ENCODE measurements around the gene FCRLA. TPM values are rescaled to one million over a fixed set of nuclear protein-coding genes. Genes with fewer than 3 reads are reported as not detected.
"Not testable (repeated sequence)": the region's sequence is repeated elsewhere in the genome, so short reads cannot be mapped to it uniquely, and the experiment has no call there.

The FCRLA gene, protein sequence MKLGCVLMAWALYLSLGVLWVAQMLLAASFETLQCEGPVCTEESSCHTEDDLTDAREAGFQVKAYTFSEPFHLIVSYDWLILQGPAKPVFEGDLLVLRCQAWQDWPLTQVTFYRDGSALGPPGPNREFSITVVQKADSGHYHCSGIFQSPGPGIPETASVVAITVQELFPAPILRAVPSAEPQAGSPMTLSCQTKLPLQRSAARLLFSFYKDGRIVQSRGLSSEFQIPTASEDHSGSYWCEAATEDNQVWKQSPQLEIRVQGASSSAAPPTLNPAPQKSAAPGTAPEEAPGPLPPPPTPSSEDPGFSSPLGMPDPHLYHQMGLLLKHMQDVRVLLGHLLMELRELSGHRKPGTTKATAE
- total RNA-seq (2014; rRNA removed; shearing (Covaris generic)) = not detected in 2 replicates

DNA sequence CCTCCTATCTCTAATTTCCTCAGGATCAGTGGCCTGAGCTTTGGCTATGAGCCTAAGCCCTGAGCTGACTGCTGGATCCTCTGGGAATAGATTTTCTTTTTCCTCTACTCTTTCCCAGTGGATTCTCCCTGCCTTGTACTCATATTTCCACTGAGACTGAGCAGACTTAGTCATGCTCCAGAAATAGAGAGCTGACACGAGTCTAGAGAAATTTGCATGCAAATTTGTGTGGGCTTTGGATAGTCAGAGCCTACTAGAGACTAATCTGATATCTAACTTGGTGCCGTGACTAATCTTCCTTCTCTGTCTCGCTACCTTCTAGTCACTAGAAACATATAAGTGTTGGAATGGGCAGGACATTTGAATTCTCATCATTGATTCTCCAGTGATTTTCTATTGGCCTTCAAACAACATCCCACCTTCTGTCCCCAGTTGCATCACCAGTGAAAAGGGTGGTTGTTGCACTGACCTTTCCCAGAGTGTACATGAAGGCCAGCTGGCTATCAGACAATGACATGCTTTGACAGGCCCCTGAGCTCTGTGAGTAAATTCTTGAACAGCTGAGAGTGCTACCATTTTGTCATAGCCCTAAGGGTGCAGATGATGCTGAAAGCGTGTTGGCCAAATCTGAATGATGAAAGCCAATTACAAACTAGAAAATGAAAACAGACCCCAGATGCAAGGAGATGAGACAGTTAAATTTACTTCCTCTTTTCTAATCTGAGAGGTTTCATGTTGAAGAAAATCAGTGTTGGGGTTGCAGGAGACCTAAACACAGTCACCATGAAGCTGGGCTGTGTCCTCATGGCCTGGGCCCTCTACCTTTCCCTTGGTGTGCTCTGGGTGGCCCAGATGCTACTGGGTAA, at the start of gene FCRLA:
Gene FCRLA (plus strand): TSS at position 748 of the 866 bp plus-strand sequence. CDS start 36 bp downstream, at position 784.
- DNase-seq (ENCODE audit: low spot score) = peak; percentile 61

- DNase-seq (ENCODE audit: low spot score) = not testable (repeated sequence)
Observed at GRCh38 chr1:161658524-161658923, 48.5 kb upstream of the FCRLA start.

DNA sequence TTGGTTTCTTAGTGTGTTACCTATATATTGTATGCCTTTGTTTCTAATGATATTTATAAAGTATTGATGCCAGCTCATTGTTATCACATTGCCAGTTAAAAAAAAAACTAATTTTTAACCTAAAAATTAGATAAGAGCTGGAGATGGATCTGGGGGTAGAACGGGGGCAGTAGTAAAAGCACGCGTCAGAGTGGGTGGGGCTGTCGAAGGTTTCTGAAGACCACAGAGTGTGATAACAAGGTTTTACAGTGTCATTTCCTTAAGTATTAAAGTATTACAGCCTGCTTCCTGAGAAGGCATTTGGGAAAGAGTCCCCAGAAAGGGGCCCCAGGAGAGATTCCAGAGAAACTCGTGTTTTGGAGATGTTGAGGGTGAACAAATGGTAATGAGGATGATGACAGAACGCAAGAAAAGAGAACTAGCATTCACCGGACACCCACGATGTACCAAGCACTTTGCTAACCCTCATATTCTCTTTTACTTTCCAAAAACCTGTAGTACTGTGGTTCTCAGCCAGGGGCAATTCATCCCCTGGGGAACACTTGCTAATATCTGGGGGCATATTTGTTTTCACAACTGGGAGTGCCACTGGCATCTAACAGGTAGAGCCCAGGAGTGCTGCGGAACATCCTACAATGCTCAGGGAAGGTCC, 45.2 kb upstream of the FCRLA start:
- not testable (repeated sequence) for DNase-seq (ENCODE audit: low spot score)

DNA sequence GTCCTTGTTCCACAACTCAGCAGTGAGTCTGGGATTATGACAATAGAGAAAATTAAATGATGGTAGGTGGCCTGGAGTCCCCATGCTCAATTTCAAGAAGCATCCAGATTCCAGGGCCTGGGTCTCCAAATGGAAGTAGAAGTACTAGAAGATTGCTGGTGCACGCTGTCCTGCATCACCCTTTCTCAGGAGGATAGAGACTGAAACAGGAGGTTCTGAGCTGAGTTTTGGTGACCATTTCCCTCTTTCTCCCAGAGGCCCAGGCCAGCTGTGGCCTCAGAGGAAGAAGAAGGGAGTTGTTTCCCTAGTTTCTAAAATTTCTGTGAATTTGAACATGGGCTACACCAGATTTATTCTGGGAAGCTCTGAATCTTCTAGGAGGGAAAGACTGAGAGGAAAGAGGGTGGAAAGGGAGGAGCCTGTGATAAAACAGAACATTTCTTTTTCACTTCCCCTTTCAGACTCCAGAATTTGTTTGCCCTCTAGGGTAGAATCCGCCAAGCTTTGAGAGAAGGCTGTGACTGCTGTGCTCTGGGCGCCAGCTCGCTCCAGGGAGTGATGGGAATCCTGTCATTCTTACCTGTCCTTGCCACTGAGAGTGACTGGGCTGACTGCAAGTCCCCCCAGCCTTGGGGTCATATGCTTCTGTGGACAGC, 44.2 kb upstream of the FCRLA start, which contains the start of gene FCGR2B:
Gene FCGR2B (plus strand): TSS at position 460 of the 656 bp plus-strand sequence. CDS start 99 bp downstream, at position 559.
- DNase-seq (ENCODE audit: low spot score) = not testable (repeated sequence)

- DNase-seq (ENCODE audit: low spot score) = not testable (repeated sequence)
Observed at GRCh38 chr1:161663569-161663968, 43.5 kb upstream of the FCRLA start.

DNA sequence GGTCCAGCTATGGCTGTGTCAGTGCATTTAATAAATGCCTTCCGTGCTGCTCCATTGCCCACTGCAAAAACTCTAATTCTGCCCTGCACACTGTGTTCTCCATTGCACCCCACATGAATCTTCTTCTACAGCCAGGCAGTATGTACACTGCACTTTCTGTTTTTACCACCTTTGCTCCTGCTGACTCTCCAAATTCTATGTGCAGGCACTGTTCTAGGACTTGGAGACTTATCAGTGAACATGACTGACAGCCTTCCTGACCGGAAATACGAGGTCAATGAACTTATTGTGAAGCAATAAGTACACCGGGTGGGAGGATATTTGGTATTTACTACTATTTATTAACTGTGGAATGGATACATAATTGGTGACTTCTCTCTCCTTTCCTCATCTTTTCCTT, 42.3 kb upstream of the FCRLA start:
- DNase-seq (ENCODE audit: low spot score) = not testable (repeated sequence)

DNA sequence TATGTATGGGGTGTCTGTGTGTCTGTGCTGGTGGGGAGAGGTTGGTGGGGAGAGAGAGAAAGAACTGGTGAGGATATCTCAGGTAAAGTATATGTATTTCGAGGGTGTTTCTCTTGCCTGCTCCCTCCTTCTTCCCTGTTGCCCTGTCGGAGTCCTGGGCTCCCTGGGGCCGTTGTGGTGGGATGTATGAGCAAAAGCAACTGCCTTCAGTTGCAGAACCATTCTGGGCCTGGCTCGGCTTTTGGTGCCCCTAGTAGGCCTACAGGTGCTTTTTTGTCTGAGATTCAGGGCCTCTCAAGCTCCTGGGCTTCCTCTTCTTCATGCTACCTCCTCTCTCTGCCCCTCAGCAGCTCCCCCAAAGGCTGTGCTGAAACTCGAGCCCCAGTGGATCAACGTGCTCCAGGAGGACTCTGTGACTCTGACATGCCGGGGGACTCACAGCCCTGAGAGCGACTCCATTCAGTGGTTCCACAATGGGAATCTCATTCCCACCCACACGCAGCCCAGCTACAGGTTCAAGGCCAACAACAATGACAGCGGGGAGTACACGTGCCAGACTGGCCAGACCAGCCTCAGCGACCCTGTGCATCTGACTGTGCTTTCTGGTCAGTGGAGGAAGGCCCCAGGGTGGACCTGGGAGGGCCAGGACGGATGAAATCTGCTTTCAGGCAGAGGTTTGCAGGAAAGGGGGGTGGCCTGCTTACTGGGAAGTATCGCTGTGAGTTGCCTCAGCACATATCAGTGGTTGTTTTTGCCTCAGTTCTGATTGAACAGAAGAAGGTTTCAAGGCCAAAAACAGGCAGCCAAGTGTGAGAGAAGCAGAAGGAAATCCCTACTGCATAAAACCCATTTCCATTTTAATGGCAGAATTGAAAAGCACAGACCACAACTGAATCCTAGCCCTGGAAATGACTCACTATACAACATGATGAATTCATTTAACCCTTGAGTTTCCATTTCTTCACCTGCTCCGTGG, 35.7 kb upstream of the FCRLA start:
- DNase-seq (ENCODE audit: low spot score) = not testable (repeated sequence)

- not testable (repeated sequence) for DNase-seq (ENCODE audit: low spot score)
Observed at GRCh38 chr1:161673437-161673836, 33.6 kb upstream of the FCRLA start.

DNA sequence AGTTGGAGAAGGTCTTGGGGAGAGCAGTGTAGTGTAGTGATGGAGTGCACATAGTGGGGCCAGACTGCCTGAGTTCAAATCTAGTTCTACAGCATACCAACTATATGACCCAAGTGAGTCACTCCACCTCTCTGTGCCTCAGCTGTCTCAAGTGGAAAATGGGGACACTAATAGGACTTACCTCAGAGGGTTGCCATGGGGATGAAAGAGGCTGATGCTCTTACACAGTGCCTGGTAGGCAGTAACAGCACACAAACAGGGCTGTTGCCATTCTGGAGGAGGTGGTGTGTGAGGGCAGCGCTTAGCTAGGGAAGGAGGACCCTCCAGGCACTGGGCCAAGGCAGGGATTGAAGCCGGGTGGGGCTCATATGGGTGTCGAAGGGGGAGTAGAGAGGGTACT, 32.6 kb upstream of the FCRLA start:
- not testable (repeated sequence) for DNase-seq (ENCODE audit: low spot score)

GRCh38 chr1:161674908-161675307, 32.1 kb upstream of the FCRLA start:
- not testable (repeated sequence) for DNase-seq (ENCODE audit: low spot score)

DNA sequence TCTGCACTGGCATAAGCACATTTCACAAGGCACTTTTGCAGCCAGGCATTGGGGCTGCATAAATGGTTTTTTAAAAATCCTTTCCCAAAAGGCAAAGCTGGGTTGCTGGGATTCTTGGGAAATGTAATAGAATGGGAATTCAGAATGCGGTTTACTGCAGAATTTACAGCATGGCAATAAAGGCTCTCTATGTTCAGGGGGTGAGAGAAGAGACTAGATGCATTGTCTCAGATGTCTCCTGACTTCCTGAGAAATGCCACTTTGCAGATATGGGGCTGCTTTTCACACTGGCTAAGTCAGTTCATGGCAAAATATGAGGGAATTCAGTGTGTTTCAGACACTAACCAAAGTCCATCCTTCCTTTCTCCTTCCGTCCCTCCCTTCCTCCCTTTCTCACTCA, 30.6 kb upstream of the FCRLA start:
- DNase-seq (ENCODE audit: low spot score) = no peak

DNA sequence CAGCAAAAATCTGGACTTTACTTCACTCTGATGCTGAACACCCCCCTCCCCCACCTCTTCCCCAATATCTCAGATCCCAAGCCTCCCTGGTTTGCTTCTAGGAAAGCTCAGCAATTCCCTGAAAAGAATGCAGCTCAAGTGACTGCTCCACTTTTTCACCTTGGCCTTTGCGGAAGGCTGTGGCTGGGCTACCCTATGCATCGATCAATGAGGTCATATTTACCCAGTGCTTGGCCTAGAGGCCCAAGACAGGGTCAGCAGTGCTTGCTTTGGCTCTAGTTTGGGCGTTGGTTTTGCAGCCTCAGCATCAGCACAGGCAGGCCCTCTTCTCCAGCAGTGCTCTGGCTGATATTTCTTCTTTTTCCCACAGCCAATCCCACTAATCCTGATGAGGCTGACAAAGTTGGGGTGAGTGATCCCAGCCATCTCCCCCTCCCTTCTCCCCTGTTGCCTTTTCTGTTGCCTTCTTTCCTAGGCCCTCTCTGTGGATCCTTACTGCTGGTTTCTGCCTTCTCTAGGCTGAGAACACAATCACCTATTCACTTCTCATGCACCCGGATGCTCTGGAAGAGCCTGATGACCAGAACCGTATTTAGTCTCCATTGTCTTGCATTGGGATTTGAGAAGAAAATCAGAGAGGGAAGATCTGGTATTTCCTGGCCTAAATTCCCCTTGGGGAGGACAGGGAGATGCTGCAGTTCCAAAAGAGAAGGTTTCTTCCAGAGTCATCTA, 29.9 kb upstream of the FCRLA start:
- no peak for DNase-seq (ENCODE audit: low spot score)

- DNase-seq (ENCODE audit: low spot score) = no peak
Observed at GRCh38 chr1:161678500-161678899, 28.5 kb upstream of the FCRLA start.

- DNase-seq (ENCODE audit: low spot score) = no peak
Observed at GRCh38 chr1:161681879-161682278, 25.1 kb upstream of the FCRLA start.

- no peak for DNase-seq (ENCODE audit: low spot score)
Observed at GRCh38 chr1:161688946-161689345, 18.1 kb upstream of the FCRLA start.

DNA sequence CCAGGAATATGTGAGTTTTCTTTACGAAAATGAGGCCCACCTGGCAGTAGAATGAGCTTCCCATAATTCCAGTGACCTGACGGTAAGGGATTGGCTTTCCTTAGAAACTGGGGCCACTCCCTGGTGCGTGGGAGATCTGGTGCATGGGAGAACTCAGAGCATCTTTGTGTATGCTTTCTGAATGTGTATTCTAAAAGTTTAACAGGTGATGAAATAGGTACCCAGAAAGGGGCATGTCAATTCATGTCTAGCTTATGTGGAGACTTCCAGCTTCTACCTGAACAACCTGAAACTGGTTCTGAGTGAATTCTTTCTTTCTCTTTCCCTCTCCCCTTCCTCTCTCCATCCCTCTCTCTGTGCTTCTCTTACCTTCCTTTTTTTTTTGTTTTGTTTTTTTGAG, 15.2 kb upstream of the FCRLA start:
- DNase-seq (ENCODE audit: low spot score) = no peak

GRCh38 chr1:161693020-161693712, 13.9 kb upstream of the FCRLA start:
- DNase-seq (ENCODE audit: low spot score) = not testable (repeated sequence)

DNA sequence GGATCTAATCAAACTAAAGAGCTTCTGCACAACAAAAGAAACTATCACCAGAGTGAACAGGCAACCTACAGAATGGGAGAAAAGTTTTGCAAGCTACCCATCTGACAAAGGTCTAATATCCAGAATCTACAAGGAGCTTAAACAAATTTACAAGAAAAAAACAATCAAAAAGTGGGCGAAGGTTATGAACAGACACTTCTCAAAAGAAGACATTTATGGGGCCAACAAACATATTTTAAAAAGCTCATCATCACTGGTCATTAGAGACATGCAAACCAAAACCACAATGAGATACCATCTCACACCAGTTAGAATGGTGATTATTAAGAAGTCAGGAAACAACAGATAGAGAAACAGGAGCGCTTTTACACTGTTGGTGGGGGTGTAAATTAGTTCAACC, 8.7 kb upstream of the FCRLA start:
- not testable (repeated sequence) for DNase-seq (ENCODE audit: low spot score)

DNA sequence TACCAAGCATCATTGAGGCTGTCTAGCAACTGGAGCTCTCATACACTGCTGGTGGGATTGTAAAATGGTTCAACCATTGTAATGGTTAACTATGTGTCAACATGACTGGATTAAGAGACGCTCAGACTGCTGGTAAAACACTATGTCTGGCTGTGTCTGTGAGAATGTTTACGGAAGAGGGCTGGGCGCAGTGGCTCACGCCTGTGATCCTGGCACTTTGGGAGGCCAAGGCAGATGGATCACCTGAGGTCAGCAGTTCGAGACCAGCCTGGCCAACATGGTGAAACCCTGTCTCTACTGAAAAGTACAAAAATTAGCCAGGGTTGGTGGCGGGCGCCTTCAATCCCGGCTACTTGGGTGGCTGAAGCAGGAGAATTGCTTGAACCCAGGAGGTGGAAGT, 4.8 kb upstream of the FCRLA start:
- DNase-seq (ENCODE audit: low spot score) = no peak

All from H4 (cell line).